GM18511 (cell line): Measurements from ENCODE around the gene MAZ.

ENCODE experiments used
- ATAC-seq: cut with Tn5 transposase; IDR thresholded peaks from one replicate; pipeline ENCODE4 v1.9.1; 2021; ENCODE audit warnings: mild to moderate bottlenecking, moderate library complexity; ENCODE audit not compliant: unreplicated experiment

Gene MAZ

GRCh38 chr16:29850998-29851397, 44.7 kb downstream of the MAZ start:
- ATAC-seq = no peak

- ATAC-seq = no peak
Measured at GRCh38 chr16:29852654-29853053, 46.3 kb downstream of the MAZ start.

- no peak for ATAC-seq
Measured at GRCh38 chr16:29854520-29855100, 48.3 kb downstream of the MAZ start.

GRCh38 chr16:29857133-29857760, 50.9 kb downstream of the MAZ start:
- no peak for ATAC-seq

- ATAC-seq = no peak
Measured at GRCh38 chr16:29858149-29858849, 52.0 kb downstream of the MAZ start.

- no peak for ATAC-seq
Measured at GRCh38 chr16:29858974-29859373, 52.6 kb downstream of the MAZ start.

GRCh38 chr16:29860218-29860617, 53.9 kb downstream of the MAZ start:
- ATAC-seq = no peak
